Measurements from ENCODE around the gene HOXB5. TPM values are rescaled to one million over a fixed set of nuclear protein-coding genes. Genes with fewer than 3 reads are reported as not detected.
A peak's percentile ranks its signal among the peaks of the same experiment; 100 is the strongest.

HOXB5 gene
- total RNA-seq, 1 donor from 2014 or later, result 30.1 TPM

DNA sequence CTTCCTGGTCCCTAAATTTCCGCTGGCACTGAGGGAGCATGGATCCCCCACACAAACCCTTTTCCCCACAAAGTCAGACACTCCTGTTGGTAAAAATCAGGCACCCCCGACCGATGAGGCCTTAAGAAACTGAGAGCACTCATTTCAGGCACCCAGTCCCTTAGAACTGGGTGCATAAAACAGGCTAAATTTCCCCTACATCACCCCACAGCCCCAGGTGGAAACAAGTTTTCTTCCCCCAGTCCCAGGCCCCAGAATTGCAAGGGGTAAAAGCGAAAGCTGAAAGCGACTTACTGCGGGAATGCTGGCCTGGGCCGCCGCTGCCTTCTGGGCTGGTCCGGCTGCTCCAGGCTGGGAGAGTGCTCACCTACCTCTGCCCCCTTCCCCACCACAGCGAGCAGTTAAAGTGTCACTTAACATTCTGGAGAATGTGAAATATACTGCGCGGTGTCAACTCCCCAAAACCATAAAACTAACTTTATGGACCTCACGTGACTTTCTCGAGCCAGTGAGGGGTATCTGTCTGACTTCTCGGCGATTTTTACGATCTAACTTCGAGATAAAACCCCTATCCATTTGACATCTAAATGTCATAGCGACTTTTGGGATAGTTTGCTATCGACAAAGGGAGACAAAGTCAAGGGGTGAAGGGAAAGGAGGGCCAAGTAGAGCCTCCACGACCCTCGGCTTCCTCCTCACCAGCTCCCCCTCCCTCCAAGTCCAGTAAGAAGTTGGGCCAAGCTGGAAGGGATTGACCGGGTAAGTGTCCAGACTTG, 3.6 kb downstream of the HOXB5 start, which contains the start of gene HOXB3:
Gene HOXB3 (minus strand): TSS at position 411 of the 776 bp plus-strand sequence. CDS start 37,767 bp downstream, outside the sequence.
- DNase-seq (ENCODE audit: low spot score), result peak; percentile 50

DNA sequence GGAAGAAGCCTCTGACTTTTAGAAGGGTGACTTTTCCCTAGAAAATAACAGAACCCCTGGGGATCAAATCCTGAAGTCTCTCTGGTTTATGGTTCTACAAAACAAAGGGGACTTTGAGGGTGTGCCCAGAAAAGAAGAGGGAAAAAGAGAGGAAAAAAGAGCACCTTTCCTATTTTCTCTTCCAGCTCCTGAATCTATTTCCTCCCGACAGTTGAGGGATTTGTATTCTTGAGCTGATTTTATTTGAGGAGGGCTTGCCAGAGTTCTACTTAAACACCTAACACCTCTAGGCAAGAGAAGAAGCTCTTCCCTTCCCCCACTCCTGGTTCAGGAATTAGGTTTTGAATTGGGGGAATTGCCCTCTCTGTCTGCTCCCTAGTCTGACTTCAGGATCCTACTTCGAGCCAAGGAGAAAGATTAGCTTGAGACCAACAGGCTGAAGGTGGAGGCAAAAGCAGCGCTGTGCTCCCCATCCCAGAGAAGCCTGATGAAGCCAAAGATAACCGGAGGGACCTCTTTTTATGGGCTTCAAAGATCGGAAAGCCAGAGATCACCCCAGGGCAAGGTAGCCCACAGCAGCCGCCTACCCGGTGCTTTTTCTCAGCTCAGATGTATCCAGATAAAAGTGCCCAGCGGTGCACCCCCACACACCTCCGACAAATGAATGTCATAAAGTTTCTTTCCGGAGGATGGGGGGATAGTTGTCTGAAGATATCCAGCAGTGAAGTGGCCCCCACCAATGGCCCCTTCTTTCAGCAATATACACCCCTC, 4.3 kb downstream of the HOXB5 start:
- no peak for DNase-seq (ENCODE audit: low spot score)

DNA sequence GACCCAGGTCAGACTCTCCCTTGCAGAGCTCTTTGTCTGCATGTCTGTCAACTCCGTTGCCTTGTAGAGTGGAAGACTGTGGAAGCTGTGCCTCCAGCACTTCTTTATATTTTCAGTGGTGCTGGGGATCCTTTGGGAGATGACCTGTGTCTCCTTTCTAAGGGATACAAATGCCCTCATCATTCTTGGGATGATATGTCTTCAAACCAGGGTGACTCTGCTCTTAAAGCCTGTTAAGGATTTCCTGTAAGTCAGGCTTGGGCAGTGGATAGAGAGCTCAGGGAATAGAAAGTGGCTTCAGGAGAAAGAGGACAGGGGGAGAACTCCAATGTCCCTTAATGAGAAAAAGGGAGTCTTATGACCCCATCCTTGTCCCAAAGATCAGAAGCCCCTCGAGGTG, 5.1 kb downstream of the HOXB5 start:
- no peak for DNase-seq (ENCODE audit: low spot score)

DNA sequence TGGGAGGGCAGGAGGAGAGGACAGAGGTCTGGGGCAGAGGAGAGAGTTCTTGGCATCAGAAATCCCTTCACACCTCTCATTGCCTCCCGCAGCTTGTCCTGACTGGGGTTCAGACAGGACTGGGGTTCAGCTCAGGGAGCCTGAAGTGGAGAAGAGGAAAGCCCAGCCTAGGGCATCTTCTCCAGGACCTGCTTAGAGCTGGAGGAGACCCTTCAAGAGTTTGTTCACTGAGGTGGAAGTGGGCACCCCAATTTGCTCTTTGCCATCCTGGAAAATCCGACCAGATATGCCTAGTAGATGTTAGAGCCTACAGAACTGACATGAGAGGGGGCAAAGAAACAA, 5.5 kb downstream of the HOXB5 start:
- DNase-seq (ENCODE audit: low spot score), result no peak

DNA sequence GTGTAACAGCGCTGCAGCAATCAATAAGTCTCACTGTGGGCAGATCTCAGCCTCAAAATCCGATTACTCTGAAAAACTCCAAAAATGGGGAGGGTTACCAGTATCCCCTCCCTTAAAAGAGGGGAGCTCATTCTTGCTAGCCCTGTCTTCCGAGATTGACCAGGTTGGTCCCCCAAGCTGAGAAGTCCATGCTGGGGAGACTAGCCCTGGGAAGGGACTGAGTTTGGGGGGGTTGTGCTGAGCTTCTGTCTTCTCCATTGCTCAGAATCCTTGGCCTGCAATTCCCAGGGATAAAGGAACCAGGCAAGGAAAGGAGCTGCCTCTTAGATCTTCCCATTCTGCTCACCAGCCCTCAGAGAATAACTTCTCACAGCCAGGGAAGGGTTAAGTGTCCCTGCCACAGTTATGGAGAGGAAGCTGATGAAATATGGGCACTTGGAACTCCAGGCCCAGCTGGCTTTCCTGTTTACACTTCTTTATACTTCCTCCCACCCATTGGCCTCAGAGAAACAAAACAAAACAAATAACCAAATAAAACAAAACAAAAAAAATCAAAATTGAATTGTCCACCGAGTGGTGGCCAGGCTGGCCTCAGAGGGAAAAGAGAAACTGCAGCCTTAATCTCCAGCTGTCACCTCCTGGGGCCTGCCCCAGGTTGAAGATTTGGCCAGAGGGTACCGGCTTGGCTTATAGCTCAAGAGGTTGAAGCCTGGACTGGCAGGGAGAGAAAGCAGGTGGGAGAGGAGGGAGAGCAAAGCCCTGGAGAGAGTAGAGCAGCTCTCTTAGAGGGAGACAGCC, 6.1 kb downstream of the HOXB5 start:
- DNase-seq (ENCODE audit: low spot score), result no peak

DNA sequence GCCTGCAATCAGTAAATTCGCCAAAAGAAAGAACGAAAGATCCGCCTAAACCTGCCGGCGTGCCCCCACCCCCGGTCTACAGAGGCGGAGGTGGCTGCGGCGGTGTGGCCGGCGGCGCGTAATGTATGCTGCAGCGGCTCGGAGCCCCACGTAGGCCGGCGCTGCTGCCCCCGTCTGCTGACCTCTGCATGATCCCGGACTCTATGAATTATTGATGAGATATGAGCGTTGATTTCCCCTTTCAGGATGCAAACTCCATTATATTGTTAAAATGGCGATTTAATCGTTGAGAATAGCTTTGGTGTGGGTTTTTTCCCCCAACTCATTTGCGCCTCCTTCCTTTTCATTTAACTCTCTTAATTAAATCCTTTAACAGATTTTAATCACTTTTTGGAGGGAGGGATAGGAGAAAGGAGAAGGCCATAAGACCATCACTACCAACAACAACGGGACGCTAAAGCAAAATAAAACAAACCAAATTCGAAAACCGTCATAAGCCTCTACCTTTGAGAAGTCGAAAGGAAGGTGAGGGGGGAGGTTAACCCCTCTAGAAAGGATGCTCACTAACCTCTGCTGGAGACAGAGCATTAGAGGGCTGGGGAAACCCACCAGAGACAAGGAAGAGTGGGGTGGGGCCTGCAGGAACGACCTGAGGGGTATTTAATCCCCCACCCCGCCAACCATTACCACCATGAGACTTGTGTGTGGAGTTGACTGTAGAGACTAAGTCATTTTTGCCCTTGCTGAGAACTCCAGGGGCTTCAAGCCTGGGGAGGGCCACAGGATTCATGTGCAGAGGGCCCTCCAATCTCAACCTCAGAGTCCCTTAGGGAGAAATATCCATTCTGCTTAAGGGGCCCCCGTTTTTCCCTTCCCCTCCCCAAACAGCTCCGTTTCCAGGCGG, 7.0 kb downstream of the HOXB5 start:
- no peak for DNase-seq (ENCODE audit: low spot score)

DNA sequence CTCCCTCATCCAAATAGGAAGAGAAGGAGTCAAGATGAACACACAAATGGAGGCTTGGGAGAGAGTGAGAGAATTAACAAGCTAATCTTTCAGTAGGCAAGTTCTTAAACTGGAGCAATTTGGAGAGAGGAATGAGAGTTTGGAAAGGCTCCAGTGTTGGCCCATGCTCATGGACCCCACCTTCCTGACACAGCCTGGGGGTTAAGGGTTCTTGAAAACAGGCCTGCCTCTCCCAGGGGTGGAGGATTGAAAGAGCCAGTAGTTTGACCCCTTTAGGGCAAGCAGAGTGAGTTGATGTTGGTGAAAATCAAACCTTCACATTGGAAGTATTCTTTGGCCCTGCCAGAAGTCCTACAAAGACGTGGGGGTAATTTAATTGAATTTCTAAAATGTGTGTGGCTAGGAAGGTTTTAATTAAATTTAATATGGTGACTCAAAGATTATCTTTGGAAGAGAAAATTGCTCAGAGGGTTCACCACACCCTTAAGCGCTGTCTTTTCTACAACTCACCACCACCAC, 9.3 kb downstream of the HOXB5 start:
- DNase-seq (ENCODE audit: low spot score), result no peak

DNA sequence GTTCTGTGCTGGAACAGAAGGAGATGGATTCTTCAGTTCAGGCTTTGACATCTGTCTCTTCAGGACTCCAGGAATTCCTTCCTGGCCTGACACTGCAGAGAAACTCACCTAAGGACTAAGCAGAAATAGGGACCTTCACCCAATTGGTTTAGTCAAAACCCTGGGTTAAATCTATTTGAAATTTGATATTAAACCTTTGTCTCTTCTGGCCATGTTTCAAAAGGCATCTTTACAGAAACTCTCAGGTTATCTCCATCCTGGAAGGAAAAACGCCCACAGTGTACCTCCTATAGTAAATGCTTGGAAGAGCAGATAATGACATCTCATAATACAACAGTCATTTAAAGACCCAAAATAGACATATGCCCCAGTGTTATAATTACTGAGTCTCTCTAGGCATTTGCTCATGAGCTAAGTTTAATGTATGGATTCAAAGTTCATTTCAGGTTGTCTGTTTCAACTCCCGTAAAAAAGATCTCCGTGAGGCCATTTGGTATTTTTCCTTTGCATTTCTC, 9.8 kb downstream of the HOXB5 start:
- DNase-seq (ENCODE audit: low spot score), result no peak

DNA sequence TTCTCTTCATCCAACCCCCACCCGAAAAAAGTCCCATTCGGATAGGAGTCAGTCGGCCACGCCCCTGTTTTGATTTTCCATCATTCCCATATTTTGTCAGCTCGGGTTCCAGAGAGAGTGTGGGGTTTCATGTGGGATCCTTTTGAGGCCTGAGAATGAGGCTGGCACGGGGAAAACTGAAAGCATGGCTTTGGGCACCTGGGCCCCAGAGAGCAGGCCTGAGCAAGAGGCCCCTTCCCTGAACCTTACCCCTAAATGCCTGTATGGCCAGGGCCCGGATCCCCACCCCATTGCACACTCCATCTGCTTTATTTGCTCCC, 10.9 kb downstream of the HOXB5 start:
- no peak for DNase-seq (ENCODE audit: low spot score)

DNA sequence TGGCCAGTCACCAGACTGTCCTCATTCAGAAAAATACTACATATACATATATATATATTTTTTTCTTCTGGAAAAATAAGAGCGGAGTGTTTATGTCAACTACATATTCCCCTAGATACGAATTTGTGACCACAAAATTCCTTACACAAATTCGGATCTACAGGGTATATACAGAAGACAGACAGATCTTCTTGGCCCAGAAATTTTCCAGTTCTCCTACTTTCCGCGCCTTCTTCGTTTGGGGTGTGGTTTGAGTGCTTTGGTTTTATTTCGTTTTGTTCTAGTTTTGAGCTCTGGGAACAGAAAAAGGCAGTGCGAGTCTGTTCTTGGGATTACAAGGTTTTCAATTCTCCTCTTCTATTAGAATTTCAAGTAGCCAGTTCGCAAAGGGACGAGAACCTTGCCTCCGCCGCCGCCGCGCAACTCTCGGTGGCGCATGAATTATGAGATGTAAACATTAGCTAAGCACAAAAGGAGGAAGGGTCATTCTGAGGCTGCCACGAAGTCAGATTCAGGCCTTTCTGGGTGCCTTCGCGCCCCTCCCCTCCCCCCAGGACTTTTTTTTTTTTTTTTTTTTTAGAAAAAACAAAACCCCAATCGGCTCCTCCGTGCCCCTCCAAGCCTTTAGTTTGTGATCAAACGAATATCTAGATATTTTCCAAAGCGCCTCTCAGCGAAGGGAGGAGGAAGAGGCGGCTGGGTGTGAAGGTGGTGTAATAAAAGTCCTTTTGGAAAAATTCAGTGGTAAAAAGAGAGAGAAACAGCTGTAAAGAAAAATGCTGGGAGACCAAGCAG, 13.6 kb downstream of the HOXB5 start:
- no peak for DNase-seq (ENCODE audit: low spot score)

DNA sequence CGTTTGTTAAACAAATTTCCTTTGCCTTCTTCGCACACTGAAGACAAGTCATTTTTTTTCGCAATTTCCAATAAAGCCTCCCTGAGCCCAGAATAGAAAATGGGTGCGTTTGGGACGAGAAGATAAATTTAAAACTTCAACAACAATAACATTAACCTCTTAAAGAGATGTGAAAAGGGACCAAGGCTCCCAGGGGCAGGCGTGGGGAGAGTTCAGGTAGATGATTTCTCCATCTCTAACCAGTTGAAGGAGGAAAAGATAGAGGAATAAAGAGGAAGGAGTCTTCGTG, 14.2 kb downstream of the HOXB5 start:
- no peak for DNase-seq (ENCODE audit: low spot score)

DNA sequence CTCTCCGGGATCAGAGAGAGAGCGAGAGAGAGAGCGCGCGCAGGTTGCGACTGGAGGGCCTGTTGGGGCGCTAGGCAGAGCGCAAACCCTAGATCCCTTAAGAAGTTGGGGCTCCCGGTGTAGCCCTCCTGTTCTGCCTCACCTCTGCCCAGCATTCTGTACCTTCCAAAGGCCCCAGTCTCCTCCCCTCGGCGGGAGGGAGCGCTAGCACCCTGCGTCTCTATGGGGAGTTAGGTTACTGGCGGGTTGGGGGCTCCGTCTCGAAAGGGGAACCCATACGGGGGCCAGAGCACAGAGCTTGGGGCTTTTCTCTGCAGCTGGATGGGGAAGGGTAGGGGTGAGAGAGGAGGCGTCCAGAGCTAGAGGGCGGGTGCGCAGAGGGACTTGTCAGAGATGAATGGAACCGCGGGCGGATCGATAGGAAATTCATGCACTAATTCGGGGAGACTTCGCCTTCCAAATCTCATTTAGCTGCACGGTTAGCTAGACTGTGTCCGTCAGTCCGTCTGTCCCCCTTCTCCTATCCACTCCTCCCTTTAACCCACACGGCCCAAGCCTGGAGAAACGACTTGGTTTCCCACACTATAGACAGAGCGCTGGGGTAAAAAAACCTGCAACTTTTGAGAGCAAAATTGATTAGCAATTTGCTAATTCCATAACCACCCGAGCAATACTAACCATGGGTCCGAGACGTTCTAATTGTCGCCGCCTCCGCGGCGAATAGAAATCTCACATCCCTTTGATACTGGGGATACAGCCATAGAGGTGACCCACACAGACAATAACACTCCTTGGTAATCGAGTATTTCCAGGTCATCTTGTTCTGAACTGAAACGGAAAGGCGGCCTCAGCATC, 14.7 kb downstream of the HOXB5 start:
- no peak for DNase-seq (ENCODE audit: low spot score)

DNA sequence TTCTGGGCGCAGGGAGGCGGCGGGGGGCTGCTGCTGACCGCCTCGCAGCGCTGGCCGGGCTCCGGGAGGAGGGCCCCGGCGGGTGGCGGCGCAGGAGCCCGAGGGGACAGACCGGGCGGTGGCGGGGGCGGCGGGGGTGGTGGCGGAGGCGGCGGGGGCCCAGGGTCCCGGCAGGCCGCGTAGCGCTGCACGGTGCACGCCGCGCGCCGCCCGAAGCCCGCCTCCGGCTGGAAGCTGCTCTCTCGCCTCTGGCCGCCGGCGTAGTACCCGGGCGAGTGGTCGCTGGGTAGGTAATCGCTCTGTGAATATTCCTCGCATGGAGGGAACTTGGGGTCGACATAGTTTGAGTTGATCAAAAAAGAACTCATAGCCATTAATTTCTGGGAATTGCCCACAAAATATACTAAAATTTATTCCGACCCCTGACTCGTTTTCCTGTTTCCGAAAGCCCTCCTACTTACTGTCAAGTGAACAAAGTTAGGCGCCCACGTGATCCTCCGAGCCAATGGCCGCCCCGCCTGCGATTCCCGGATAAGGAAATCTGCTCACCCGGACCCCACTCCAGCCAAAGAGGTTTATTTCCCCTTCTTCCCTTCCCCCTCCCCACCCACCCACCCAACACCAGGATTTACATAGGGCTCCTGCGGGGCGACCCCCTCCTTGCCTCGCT, 15.5 kb downstream of the HOXB5 start, which contains the start of gene HOXB4:
Gene HOXB4 (minus strand): TSS at position 405 of the 670 bp plus-strand sequence. CDS start 31 bp downstream, at position 374.
- peak; percentile 89 for DNase-seq (ENCODE audit: low spot score)

DNA sequence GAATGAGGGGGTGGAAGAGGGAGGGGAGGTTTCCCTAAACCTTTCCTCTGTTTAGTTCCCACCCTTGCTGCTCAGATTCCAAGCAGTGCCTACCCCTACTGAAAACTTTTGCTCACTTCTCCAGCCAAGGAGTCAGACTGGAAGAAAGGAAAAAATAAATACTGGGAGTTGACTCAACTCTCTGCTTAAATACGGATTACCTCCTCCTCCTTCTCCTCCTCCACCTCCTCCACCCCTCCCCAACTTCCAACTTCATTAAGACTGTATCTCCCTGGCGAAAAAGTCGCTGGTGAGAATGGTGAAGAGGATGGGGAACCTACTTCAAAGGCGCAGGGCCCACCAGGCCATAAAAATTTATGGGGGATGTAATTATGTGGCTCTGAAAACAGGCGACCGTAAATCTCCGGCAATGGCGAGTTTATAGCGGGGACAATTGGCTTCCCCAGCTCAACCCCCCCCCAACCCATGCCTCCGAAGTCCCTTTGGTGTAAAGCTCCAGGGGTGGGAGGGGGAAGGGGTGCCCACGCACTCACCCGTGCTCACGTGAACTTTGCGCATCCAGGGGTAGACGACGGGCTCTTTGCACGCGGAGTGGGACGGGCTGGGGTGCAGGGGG, 16.1 kb downstream of the HOXB5 start:
- DNase-seq (ENCODE audit: low spot score), result no peak

DNA sequence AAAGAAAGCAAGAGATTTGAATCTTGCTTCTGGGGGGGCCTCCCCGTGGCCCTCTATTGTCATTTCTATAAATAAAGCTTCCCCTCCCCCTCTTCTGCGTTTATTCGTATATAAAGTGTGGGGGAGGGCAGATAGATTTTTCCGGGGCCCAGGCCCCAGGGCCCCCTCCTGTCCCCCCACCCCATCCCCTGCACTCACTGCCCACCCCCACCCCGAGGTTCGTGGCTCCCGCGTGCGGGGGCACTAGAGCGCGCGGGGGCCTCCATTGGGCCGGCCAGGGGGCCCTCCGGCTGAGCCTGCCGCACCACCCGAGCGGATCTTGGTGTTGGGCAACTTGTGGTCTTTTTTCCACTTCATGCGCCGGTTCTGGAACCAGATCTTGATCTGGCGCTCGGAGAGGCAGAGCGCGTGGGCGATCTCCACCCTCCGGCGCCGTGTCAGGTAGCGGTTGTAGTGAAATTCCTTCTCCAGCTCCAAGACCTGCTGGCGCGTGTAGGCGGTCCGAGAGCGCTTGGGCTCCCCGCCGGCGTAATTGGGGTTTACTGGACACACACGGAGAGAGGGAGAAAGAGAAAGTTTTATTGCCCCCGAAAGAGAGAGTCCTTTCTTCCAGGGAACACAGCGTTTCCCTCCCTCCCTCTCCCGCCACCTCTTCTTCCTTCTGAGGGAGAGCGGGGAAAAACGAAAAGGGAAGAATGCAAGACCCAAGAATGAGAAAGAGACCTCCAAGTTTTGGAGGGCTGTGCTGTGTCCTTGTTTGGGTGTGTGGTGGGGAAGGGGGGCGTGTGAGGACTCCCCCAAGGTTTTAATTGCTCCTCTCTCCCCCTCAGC, 16.9 kb downstream of the HOXB5 start:
- no peak for DNase-seq (ENCODE audit: low spot score)

DNA sequence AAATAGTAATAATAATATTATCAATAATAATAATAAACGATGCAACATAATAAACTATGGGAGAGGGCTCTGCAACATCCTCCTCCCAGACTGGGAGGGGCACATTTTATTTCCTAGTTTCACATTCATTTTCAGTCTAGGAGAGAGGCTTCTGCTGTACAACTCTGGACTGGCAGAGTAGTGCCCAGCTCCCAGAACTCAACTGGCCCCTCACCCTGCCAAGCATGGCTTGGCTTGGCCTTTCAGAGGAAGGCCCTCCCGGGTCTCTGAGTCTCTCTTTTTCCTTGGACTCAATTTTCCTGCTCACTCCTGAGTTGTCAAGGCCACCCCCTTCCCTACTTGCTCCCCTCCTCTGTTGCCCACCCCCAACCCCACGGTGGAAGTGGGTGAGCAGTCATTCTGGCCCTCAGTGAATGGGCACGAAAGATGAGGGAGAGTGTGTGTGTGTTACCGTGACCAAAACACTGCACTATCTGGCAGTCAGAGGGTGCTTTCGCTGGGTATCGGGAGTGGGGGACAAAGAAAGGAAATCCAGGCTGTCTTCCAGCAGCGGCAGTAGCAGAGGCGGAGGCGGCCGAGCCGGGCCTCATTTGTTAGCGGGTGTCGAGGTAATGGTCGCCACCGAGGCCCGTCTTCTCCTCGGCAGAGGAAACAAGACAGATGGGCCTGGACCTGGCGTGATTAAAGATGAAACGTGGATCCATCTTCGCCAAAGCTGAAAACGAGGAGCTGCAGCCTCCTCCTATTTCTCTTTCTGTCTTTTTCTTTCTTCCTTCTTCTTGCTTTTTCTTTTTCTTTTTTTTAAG, 17.7 kb downstream of the HOXB5 start:
- DNase-seq (ENCODE audit: low spot score), result no peak
